ENCODE results near the gene BCAP31.
"Not testable (repeated sequence)": the region's sequence is repeated elsewhere in the genome, so short reads cannot be mapped to it uniquely, and the experiment has no call there.

Gene BCAP31

GRCh38 chrX:153736871-153737441 lies 12.8 kb upstream of the BCAP31 start:
- Histone ChIP-seq H4K20me1 (peaks cover 30% of the 10 kb centered on the region), H3K27me3 (peaks cover 32% of the 10 kb centered on the region), H3K4me1 (peaks cover 75% of the 10 kb centered on the region), H3K4me3 (no peak overlapping the region), H3K9ac (no peak overlapping the region), H3K27ac (no peak overlapping the region), H3K36me3 (peaks cover 48% of the 10 kb centered on the region), H3K4me2 (peak overlapping the region; percentile 71), H3K9me3 (peaks cover 28% of the 10 kb centered on the region)
- TF ChIP-seq Cebpa-rat (IDR thresholded peaks at IDR 0.05) = no peak

- H3K9ac ChIP-seq = no peak overlapping the region
- H3K4me2 ChIP-seq = peak overlapping the region; percentile 71
- H3K4me1 ChIP-seq = peaks cover 68% of the 10 kb centered on the region
- TF ChIP-seq Cebpa-rat (IDR thresholded peaks at IDR 0.05) = no peak
- H3K4me3 ChIP-seq = no peak overlapping the region
- no peak overlapping the region for H3K27ac ChIP-seq
- peaks cover 56% of the 10 kb centered on the region for H3K36me3 ChIP-seq
- H4K20me1 ChIP-seq = peaks cover 30% of the 10 kb centered on the region
- peaks cover 27% of the 10 kb centered on the region for H3K27me3 ChIP-seq
- peaks cover 35% of the 10 kb centered on the region for H3K9me3 ChIP-seq
These were observed 12.1 kb upstream of the BCAP31 start for GRCh38 chrX:153736071-153736820.

- Histone ChIP-seq H3K4me3 (no peak overlapping the region), H3K9me3 (peaks cover 45% of the 10 kb centered on the region), H4K20me1 (peaks cover 27% of the 10 kb centered on the region), H3K4me2 (peak overlapping the region; percentile 71), H3K27ac (no peak overlapping the region), H3K27me3 (peaks cover 23% of the 10 kb centered on the region), H3K9ac (no peak overlapping the region), H3K36me3 (peaks cover 65% of the 10 kb centered on the region), H3K4me1 (peaks cover 58% of the 10 kb centered on the region)
- no peak for TF ChIP-seq Cebpa-rat (IDR thresholded peaks at IDR 0.05)
These were observed 11.1 kb upstream of the BCAP31 start for GRCh38 chrX:153735274-153735673.

- H3K9me3 ChIP-seq = peaks cover 49% of the 10 kb centered on the region
- H3K4me1 ChIP-seq = peaks cover 54% of the 10 kb centered on the region
- no peak for TF ChIP-seq Cebpa-rat (IDR thresholded peaks at IDR 0.05)
- no peak overlapping the region for H3K4me3 ChIP-seq
- H3K9ac ChIP-seq = no peak overlapping the region
- H3K27ac ChIP-seq = no peak overlapping the region
- peaks cover 69% of the 10 kb centered on the region for H3K36me3 ChIP-seq
- peaks cover 22% of the 10 kb centered on the region for H3K27me3 ChIP-seq
- peaks cover 24% of the 10 kb centered on the region for H4K20me1 ChIP-seq
- peak overlapping the region; percentile 71 for H3K4me2 ChIP-seq
These were observed 10.7 kb upstream of the BCAP31 start for GRCh38 chrX:153734871-153735270.

- peaks cover 57% of the 10 kb centered on the region for H3K9me3 ChIP-seq
- peaks cover 20% of the 10 kb centered on the region for H3K27me3 ChIP-seq
- no peak for TF ChIP-seq Cebpa-rat (IDR thresholded peaks at IDR 0.05)
- no peak overlapping the region for H3K4me3 ChIP-seq
- peaks cover 72% of the 10 kb centered on the region for H3K36me3 ChIP-seq
- H3K9ac ChIP-seq = no peak overlapping the region
- H3K27ac ChIP-seq = no peak overlapping the region
- peaks cover 49% of the 10 kb centered on the region for H3K4me1 ChIP-seq
- H3K4me2 ChIP-seq = no peak overlapping the region
- H4K20me1 ChIP-seq = peaks cover 27% of the 10 kb centered on the region
These were observed 9.6 kb upstream of the BCAP31 start for GRCh38 chrX:153733651-153734240.

GRCh38 chrX:153732401-153732800 lies 8.2 kb upstream of the BCAP31 start:
- Histone ChIP-seq H4K20me1 (peaks cover 26% of the 10 kb centered on the region), H3K4me3 (no peak overlapping the region), H3K4me2 (no peak overlapping the region), H3K9me3 (peaks cover 58% of the 10 kb centered on the region), H3K9ac (no peak overlapping the region), H3K36me3 (peaks cover 70% of the 10 kb centered on the region), H3K4me1 (peaks cover 53% of the 10 kb centered on the region), H3K27me3 (peaks cover 20% of the 10 kb centered on the region), H3K27ac (no peak overlapping the region)
- TF ChIP-seq Cebpa-rat (IDR thresholded peaks at IDR 0.05) = no peak

- no peak overlapping the region for H3K4me3 ChIP-seq
- H3K27me3 ChIP-seq = peaks cover 24% of the 10 kb centered on the region
- no peak overlapping the region for H3K27ac ChIP-seq
- H3K4me1 ChIP-seq = peaks cover 53% of the 10 kb centered on the region
- TF ChIP-seq Cebpa-rat (IDR thresholded peaks at IDR 0.05) = no peak
- H3K9me3 ChIP-seq = peaks cover 61% of the 10 kb centered on the region
- H3K9ac ChIP-seq = no peak overlapping the region
- no peak overlapping the region for H3K4me2 ChIP-seq
- peaks cover 64% of the 10 kb centered on the region for H3K36me3 ChIP-seq
- H4K20me1 ChIP-seq = peaks cover 22% of the 10 kb centered on the region
These were observed 7.6 kb upstream of the BCAP31 start for GRCh38 chrX:153731845-153732215.

GRCh38 chrX:153731117-153731844 lies 7.1 kb upstream of the BCAP31 start:
- Histone ChIP-seq H4K20me1 (peaks cover 16% of the 10 kb centered on the region), H3K4me3 (no peak overlapping the region), H3K27me3 (peaks cover 24% of the 10 kb centered on the region), H3K9me3 (peaks cover 66% of the 10 kb centered on the region), H3K9ac (no peak overlapping the region), H3K27ac (no peak overlapping the region), H3K36me3 (peaks cover 59% of the 10 kb centered on the region), H3K4me2 (no peak overlapping the region), H3K4me1 (peaks cover 47% of the 10 kb centered on the region)
- TF ChIP-seq Cebpa-rat (IDR thresholded peaks at IDR 0.05) = peak; percentile 81

GRCh38 chrX:153730115-153730514 lies 5.9 kb upstream of the BCAP31 start:
- H4K20me1 ChIP-seq = peaks cover 13% of the 10 kb centered on the region
- H3K9me3 ChIP-seq = peaks cover 77% of the 10 kb centered on the region
- not testable (repeated sequence) for H3K9ac ChIP-seq, H3K27ac ChIP-seq, H3K4me3 ChIP-seq, H3K4me2 ChIP-seq
- peaks cover 57% of the 10 kb centered on the region for H3K36me3 ChIP-seq
- H3K4me1 ChIP-seq = peaks cover 46% of the 10 kb centered on the region
- peaks cover 20% of the 10 kb centered on the region for H3K27me3 ChIP-seq
